Measurements from ENCODE around the gene RASAL2. TPM values are rescaled to one million over a fixed set of nuclear protein-coding genes. Genes with fewer than 3 reads are reported as not detected.
A peak's percentile ranks its signal among the peaks of the same experiment; 100 is the strongest.

Gene RASAL2
- total RNA-seq, 3 donors from 2014 or later = 13.0 to 17.5 (median 14.2) TPM

DNA sequence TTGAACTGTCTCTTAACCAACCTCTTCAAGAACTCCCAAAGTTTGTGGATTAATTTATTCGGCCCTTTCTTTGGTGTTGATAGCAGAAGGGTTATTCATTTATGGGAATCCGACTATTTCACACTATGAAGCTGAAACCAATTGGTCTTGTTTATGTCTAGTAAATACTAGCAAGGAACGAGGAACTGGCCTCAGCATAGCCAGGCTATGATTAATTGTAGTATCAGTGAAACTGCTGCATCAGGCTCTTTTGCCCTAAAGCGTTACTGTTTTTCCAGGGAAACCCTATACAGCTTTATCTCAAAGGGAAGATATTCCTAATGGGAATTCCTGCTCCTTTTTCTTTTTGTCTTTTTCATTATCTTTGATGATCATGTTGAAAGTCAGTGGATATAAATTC lies 367.8 kb downstream of the RASAL2 start:
- no peak overlapping the region for H3K4me3 ChIP-seq
- DNase-seq (no peak), ATAC-seq (no peak)
- intact Hi-C loops (cut with DNase I, micrococcal nuclease) = no loop called here
- no peaks in the 10 kb centered on the region for H3K9me3 ChIP-seq
- H3K4me1 ChIP-seq (ENCODE audit: low read depth) = no peaks in the 10 kb centered on the region
- TF ChIP-seq, protein P1, sequence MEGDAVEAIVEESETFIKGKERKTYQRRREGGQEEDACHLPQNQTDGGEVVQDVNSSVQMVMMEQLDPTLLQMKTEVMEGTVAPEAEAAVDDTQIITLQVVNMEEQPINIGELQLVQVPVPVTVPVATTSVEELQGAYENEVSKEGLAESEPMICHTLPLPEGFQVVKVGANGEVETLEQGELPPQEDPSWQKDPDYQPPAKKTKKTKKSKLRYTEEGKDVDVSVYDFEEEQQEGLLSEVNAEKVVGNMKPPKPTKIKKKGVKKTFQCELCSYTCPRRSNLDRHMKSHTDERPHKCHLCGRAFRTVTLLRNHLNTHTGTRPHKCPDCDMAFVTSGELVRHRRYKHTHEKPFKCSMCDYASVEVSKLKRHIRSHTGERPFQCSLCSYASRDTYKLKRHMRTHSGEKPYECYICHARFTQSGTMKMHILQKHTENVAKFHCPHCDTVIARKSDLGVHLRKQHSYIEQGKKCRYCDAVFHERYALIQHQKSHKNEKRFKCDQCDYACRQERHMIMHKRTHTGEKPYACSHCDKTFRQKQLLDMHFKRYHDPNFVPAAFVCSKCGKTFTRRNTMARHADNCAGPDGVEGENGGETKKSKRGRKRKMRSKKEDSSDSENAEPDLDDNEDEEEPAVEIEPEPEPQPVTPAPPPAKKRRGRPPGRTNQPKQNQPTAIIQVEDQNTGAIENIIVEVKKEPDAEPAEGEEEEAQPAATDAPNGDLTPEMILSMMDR (IDR thresholded peaks at IDR 0.05) = no peak
- no peaks in the 10 kb centered on the region for H3K36me3 ChIP-seq (ENCODE audit: low read depth)

DNA sequence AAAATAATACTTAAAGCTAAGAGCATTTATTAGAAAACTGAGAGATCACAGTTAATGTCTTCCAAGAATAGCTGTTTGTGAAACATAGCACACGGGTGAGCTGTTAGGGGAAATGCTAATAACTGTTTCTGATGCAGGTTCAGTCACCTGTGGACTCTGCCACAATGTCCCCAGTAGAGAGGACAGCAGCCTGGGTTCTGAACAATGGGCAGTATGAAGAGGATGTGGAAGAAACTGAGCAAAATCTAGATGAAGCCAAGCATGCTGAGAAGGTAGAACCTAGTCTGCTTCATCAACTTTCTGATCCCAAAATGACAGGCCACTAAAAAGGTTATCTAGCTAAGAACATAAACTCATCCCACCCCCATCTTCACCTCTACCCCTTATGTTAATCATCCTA lies 370.2 kb downstream of the RASAL2 start:
- Histone ChIP-seq H3K36me3 (ENCODE audit: low read depth) (no peaks in the 10 kb centered on the region), H3K4me1 (ENCODE audit: low read depth) (no peaks in the 10 kb centered on the region), H3K4me3 (no peak overlapping the region), H3K9me3 (no peaks in the 10 kb centered on the region)
- no peak for ATAC-seq
- intact Hi-C loops (cut with DNase I, micrococcal nuclease) = no loop called here
- TF ChIP-seq, protein P1 (IDR thresholded peaks at IDR 0.05) = no peak
- DNase-seq = no peak

DNA sequence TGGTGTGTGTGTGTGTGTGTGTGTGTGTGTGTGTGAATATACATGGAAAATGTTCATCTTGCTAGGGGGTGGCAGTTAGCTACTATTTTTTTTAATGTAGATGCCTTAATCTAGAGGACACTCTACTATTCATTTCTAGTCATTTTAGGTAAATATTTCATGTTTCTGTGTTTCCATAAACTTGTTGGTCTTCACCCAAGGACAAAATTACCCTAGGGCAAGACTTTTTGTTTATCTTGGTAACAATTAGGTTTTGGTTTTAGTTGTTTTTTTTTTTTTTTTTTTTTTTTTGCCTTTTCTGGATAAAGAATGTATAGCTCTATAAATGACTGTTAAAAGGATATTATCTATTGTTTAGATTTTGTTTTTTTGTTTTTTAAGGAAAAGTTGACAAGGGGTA lies 370.7 kb downstream of the RASAL2 start:
- TF ChIP-seq, protein P1 (IDR thresholded peaks at IDR 0.05) = no peak
- DNase-seq (no peak), ATAC-seq (no peak)
- no peaks in the 10 kb centered on the region for H3K36me3 ChIP-seq (ENCODE audit: low read depth)
- no peaks in the 10 kb centered on the region for H3K4me1 ChIP-seq (ENCODE audit: low read depth)
- H3K9me3 ChIP-seq = no peaks in the 10 kb centered on the region
- no peak overlapping the region for H3K4me3 ChIP-seq
- intact Hi-C loops (cut with DNase I, micrococcal nuclease) = no loop called here

DNA sequence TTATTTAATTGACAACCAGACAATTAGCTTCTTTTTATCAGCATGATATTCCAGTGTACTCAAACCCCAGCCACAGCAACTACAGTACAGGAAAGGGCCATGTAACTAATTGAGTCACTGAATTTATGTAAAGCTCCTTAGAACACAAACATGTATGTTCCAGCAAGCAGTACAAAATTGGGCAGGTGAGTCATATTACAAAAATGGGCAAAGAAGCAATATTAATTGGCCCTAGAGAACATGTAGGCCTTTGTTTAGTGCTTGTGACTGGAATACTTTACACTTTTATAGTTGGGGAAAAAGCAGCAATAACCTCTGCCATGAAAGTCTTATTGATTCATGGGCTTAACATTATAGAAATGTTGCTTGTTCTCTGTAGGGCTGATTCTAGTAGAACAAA lies 371.1 kb downstream of the RASAL2 start:
- no peak for ATAC-seq
- intact Hi-C loops (cut with DNase I, micrococcal nuclease) = no loop called here
- no peak overlapping the region for H3K4me3 ChIP-seq

DNA sequence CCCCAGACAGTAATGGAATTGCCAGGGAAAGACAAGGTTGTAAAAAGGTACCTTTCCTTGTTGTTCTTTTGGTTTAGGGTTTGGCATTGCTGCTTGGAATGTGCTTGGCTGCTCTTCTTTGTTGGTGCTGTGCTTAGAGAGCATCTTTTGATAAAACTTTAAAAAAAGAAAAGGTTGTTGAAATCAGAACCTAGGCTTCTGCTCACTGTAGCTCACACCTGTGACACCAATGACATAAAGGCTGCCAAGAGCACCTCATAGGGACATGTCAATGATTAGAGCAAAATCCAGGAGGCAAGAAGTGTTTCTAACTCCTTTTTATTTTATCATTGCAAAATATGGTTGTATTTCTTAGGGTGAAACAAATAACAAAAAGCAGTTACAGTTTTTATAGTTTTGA lies 373.9 kb downstream of the RASAL2 start:
- Histone ChIP-seq H3K4me1 (ENCODE audit: low read depth) (no peaks in the 10 kb centered on the region), H3K4me3 (no peak overlapping the region), H3K9me3 (no peaks in the 10 kb centered on the region), H3K36me3 (ENCODE audit: low read depth) (no peaks in the 10 kb centered on the region)
- DNase-seq (no peak), ATAC-seq (no peak)
- intact Hi-C loops (cut with DNase I, micrococcal nuclease) = no loop called here
- TF ChIP-seq, protein P1 (IDR thresholded peaks at IDR 0.05) = no peak

More for the DNA sequence above, 371.1 kb downstream of the RASAL2 start:
- no peaks in the 10 kb centered on the region for H3K9me3 ChIP-seq
- H3K4me1 ChIP-seq (ENCODE audit: low read depth) = no peaks in the 10 kb centered on the region
- TF ChIP-seq, protein P1 (IDR thresholded peaks at IDR 0.05) = no peak
- no peaks in the 10 kb centered on the region for H3K36me3 ChIP-seq (ENCODE audit: low read depth)
- DNase-seq = no peak

DNA sequence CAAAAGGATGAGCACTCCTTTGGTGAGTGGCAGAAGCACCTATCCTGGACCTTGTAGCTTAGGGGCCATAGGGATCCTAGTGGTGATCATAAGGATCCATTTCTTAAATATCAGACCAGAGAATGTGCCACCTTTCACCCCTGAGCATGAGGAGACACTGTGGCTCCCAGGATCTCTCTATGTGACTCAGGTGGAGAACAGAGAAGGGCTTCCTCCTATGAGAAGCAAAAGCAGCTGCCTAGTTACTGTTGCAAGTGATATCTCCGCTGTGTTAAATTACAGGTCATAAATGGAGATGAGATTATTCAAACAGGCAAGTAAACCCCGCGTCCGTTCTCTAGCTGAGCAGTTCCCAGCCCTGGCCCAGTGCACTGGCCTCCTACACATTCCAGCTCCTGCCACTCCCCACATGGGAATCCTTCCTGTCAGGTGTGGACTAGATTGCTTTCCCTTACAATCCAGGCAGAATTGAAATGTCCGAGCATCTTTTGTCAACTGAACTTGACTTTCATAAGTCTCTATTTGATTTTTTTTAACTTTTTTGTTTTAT lies 376.6 kb downstream of the RASAL2 start:
- Histone ChIP-seq H3K36me3 (ENCODE audit: low read depth) (no peaks in the 10 kb centered on the region), H3K4me3 (no peak overlapping the region), H3K9me3 (no peaks in the 10 kb centered on the region), H3K4me1 (ENCODE audit: low read depth) (no peaks in the 10 kb centered on the region)
- intact Hi-C loops (cut with DNase I, micrococcal nuclease) = no loop called here
- peak in 1 of 3 donors; percentile 20 for DNase-seq
- TF ChIP-seq, protein P1 (IDR thresholded peaks at IDR 0.05) = no peak
- peak; percentile 93 for ATAC-seq
